ENCODE results near the gene ATP1B1. TPM values are rescaled to one million over a fixed set of nuclear protein-coding genes. Genes with fewer than 3 reads are reported as not detected.

Gene ATP1B1
- total RNA-seq, 1 experiment from 2014 or later: 44.4 TPM

GRCh38 chr1:169180174-169180573 is 73.7 kb downstream of the ATP1B1 start:
- no peaks in the 10 kb centered on the region for H3K9me3 ChIP-seq (ENCODE audit: control insufficient read depth, low read depth, low read length)
- no peak overlapping the region for H3K9ac ChIP-seq (ENCODE audit: extremely low read depth, insufficient read length, low read length)
- no peak overlapping the region for H2BK120ac ChIP-seq (ENCODE audit: low read depth, low read length, poor library complexity, severe bottlenecking)
- no peak for TF ChIP-seq CTCF (conservative IDR thresholded peaks at IDR 0.05)
- H2BK5ac ChIP-seq (ENCODE audit: insufficient read length, low read length): no peak overlapping the region
- Mint-ChIP-seq H3K27ac (no peak overlapping the region), H3K27me3 (ENCODE audit: low read depth) (no peaks in the 10 kb centered on the region), H3K36me3 (ENCODE audit: insufficient read depth in 1 of 3, low read depth in 3 of 3) (no peaks in the 10 kb centered on the region), H3K4me1 (peaks cover 3% of the 10 kb centered on the region in 2 experiments; a peak in 2 of 4 replicates), H3K4me3 (no peak overlapping the region), H3K9me3 (no peaks in the 10 kb centered on the region)
- no peak overlapping the region for H4K5ac ChIP-seq (ENCODE audit: insufficient read length, low read depth, low read length)
- no peak overlapping the region for H3K56ac ChIP-seq (ENCODE audit: insufficient read length, low read depth, low read length)
- H2AK5ac ChIP-seq (ENCODE audit: insufficient read length, low read length): no peak overlapping the region
- no peak overlapping the region for H3K27ac ChIP-seq (ENCODE audit: insufficient read length, low read depth, low read length)
- H2BK15ac ChIP-seq (ENCODE audit: low read depth, low read length): no peak overlapping the region
- H3K79me1 ChIP-seq (ENCODE audit: insufficient read depth, low read depth, low read length, poor library complexity, severe bottlenecking): no peaks in the 10 kb centered on the region
- no peak overlapping the region for H2BK12ac ChIP-seq (ENCODE audit: insufficient read length, low read depth, low read length)
- H3K4me2 ChIP-seq (ENCODE audit: insufficient read depth, insufficient read length, low read length): no peak overlapping the region
- H4K8ac ChIP-seq (replicated peaks; ENCODE audit: insufficient read length, low read depth, low read length): no peak overlapping the region
- H4K91ac ChIP-seq (ENCODE audit: insufficient read length, low read depth, low read length): no peak overlapping the region
- peaks cover 2% of the 10 kb centered on the region; the same call in 1 of the 2 replicates for H3K4me1 ChIP-seq (ENCODE audit: insufficient read depth, low read length)
- no peak overlapping the region for H3K23ac ChIP-seq (ENCODE audit: insufficient read length, low read depth, low read length)
- DNase-seq: no peak
- H3T11ph ChIP-seq (ENCODE audit: low read length): no peak overlapping the region
- no peaks in the 10 kb centered on the region for H3K23me2 ChIP-seq (ENCODE audit: insufficient read length, low read depth, low read length, poor library complexity, severe bottlenecking)
- no peak overlapping the region for H3K14ac ChIP-seq (ENCODE audit: insufficient read depth, low read length)
- H3K27me3 ChIP-seq (ENCODE audit: insufficient read depth, low read length): no peaks in the 10 kb centered on the region
- no peak overlapping the region for H2AFZ ChIP-seq (ENCODE audit: low read length)
- no peak overlapping the region for H3K4ac ChIP-seq (ENCODE audit: low read depth, low read length)
- WGBS (ENCODE audit: extremely low coverage, insufficient read length, low lambda C conversion rate): no CpG with 5 or more reads among the region's 3 CpGs
- H2BK20ac ChIP-seq (ENCODE audit: low read depth, low read length, poor library complexity, severe bottlenecking): no peak overlapping the region
- no peaks in the 10 kb centered on the region for H4K20me1 ChIP-seq (ENCODE audit: control insufficient read depth, insufficient read depth, insufficient read length)
- no peaks in the 10 kb centered on the region for H3K79me2 ChIP-seq (ENCODE audit: insufficient read depth, low read length)
- no peak overlapping the region for H3K18ac ChIP-seq (ENCODE audit: insufficient read length, low read depth, low read length)

Data from H9 (cell line).